Choroid plexus epithelial cell (primary cell): ENCODE results near the gene CALML3.
A peak's percentile ranks its signal among the peaks of the same experiment; 100 is the strongest.

Experiments
- DNase-seq: peaks from one replicate; pipeline ENCODE4 v3.0.0-alpha.2; 2010; ENCODE audit warnings: low read depth
- H3K4me3 ChIP-seq: 2 replicates; pipeline ENCODE4 v1.5.1; 2011; ENCODE audit warnings: low read depth, mild to moderate bottlenecking, control low read depth, low read length, moderate library complexity
- CTCF ChIP-seq: conservative IDR thresholded peaks from 2 replicates; pipeline ENCODE4 v1.5.1; 2011; ENCODE audit warnings: low read depth, mild to moderate bottlenecking, control low read depth, inconsistent platforms, low read length, moderate library complexity

CALML3 gene

DNA sequence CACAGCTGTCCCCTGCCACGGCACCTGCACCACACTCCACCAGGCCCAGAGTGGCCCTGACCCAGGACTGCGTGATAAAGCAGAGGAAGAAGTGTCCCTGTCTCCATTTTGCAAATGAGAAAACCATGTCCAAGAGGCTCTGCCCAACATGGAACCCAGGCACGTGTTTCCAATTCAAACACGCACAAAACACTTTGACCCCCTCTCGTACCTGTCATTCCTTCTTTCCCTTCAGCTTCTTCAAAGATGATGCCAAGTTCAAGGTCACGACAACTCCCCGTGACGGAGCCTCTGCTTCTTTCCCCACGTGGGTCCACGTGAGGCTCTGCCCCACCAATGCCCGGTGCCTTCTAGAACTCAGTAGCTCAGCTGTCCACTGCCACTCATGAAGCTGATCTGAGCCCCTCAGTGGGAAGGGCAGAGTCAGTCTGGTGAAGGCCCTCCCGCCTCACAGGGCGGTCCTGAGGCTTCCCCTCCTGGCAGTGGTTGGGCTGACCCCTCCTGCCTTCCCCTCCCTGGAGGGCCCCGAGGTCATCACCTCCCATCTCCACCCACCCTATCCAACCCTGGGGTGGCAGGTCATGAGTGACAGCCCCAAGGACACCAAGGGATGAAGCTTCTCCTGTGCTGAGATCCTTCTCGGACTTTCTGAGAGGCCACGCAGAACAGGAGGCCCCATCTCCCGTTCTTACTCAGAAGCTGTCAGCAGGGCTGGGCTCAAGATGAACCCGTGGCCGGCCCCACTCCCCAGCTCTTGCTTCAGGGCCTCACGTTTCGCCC, 44.4 kb upstream of the CALML3 start:
- no peak for TF ChIP-seq CTCF
- H3K4me3 ChIP-seq: no peak overlapping the region
- no peak for DNase-seq

DNA sequence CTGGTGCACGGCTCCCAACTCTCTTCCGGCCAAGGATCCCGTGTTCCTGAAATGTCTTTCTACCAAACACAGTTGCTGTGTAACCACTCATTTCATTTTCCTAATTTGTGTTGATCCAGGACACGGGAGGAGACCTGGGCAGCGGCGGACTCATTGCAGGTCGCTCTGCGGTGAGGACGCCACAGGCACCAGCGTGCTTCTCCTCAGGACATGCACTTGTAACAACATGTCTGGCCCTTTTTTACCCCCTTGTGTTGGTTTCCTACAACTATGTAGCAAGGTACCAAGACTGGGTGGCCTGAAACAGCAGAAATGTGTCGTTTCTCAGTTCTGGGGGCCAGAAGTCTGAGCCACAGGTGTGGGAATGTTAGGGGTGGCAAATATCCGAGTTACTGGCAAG, 43.6 kb upstream of the CALML3 start:
- DNase-seq: no peak
- TF ChIP-seq CTCF: no peak
- H3K4me3 ChIP-seq: no peak overlapping the region

GRCh38 chr10:5482016-5482415, 42.7 kb upstream of the CALML3 start:
- no peak for DNase-seq
- no peak overlapping the region for H3K4me3 ChIP-seq
- TF ChIP-seq CTCF: no peak

DNA sequence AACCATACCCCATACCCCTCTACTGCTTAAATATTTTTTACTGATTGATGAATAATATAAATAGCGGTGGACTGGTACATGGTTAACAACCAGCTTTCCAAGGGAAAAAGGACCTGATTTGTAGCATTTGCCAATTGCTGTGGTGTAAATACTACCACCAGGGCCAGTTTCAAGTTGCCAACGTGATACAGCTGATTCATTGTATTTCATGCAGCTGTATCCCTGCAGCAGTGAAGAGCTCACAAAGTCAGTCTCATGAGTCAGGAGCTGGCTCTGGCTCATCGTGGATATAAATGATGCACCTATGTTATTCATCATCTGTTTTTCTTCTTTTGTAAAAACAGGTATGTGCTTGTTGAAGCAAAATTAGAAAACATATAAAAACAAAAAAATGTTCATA, 40.6 kb upstream of the CALML3 start:
- TF ChIP-seq CTCF: no peak
- H3K4me3 ChIP-seq: no peak overlapping the region
- peak; percentile 18 for DNase-seq

GRCh38 chr10:5485290-5485689, 39.5 kb upstream of the CALML3 start:
- H3K4me3 ChIP-seq: no peak overlapping the region
- no peak for DNase-seq
- TF ChIP-seq CTCF: no peak

DNA sequence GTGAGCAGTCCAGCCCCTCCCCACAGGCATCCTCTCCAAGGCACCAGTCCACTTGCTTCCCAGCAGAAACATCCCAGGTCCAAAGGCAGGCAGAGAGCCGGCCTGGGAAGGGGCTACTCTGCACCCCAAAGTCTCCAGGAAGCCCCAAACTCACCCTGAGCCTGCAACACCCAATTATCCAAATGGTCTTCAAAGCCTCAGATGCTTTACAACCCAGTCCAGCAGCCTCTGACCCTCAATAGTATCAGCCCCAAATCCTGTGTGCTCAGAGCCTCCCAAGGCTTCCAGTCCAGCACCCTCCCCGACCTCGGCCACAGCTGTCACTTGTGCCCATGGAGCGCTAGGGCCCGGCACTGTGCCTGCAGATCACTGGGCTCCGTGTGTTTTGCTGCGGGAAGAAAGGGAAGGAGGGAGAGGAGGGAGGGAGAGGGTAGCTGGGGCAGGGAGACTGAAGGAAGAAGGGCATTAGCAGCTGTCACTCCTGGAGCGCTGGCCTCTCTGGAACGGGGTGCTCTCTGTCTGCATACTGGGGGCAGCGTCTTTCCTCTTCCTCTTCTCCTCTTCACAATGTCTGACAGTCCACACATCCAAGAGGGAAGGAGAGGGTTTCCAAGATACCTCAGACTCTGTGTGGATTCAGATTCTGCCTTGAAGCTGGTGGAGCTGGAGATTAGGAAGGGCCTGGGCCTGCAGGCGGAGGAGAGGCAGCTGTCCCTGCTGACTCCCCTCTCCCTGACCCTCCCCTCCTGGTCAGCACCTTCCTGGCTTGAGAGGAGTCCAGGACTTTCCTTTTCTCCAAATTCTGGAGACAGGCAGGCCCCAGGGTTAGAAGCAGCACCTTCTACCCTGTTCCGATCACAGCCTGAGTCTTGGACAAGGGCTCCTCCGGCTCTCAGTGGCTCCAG, 38.6 kb upstream of the CALML3 start:
- no peak overlapping the region for H3K4me3 ChIP-seq
- no peak for DNase-seq
- TF ChIP-seq CTCF: no peak
